Pancreas (tissue), 10 donors: ENCODE measurements around the gene SLC35A4. TPM values are rescaled to one million over a fixed set of nuclear protein-coding genes. Genes with fewer than 3 reads are reported as not detected.

ENCODE experiments used
- ATAC-seq, 4 donors: fragments of 200-7000 bp; cut with Tn5 transposase; one replicate each; pipeline versions ENCODE4 v1.8.0 to v1.9.1; 2020; ENCODE audit warnings: mild to moderate bottlenecking in 4 of 4, moderate library complexity in 4 of 4
- DNase-seq, 6 donors: peaks; one replicate each; pipeline ENCODE4 v3.0.0-alpha.2; 2020
- FAIRE-seq: peaks from 2 replicates; lab custom pipeline; 2012; peaks lifted over from hg19 to GRCh38; lab: Jason Lieb, UNC
- H3K27ac ChIP-seq, 4 donors: fragments of 200-600 bp; sonication (generic); 1 replicate in 3 of 4; 2 replicates in 1 of 4; pipeline versions ENCODE4 v1.5.0 to v1.8.0; 2020
- H3K27me3 ChIP-seq, 4 donors: fragments of 200-600 bp; one replicate each; pipeline ENCODE4 v1.8.0; 2021
- H3K36me3 ChIP-seq, 3 donors: fragments of 200-600 bp; sonication (generic) in 1 of 3; one replicate each; pipeline versions ENCODE4 v1.5.0 to v1.8.0; 2020 to 2021
- H3K4me1 ChIP-seq, 3 donors: fragments of 200-600 bp; one replicate each; pipeline ENCODE4 v1.8.0; 2021
- H3K4me3 ChIP-seq, 4 donors: fragments of 200-600 bp; sonication (generic) in 2 of 4; one replicate each; pipeline versions ENCODE4 v1.5.0 to v1.8.0; 2020 to 2021
- H3K9me3 ChIP-seq, 4 donors: fragments of 200-600 bp; one replicate each; pipeline ENCODE4 v1.8.0; 2021
- WGBS, 2 donors: extraction: QIAGEN DNeasy Blood & Tissue Kit; methylation state at CpG; one replicate each; pipeline ENCODE4 v1.1.7; 2013; 5-methylcytosine and 5-hydroxymethylcytosine counted together
- intact Hi-C, 3 donors: fragments of 100-400 bp; cut with DNase I; formaldehyde crosslinking; loops; one replicate each; pipeline versions ENCODE4 v1.11.1 to v1.14.2; 2022
- polyA plus RNA-seq, 2 donors: library from polyadenylated mRNA; stranded (reverse); fragments of 200-250 nt; gene quantifications; one replicate each; pipeline ENCODE4 v1.2.3, GENCODE V29; 2013
- total RNA-seq, 6 donors: library from RNA; stranded (reverse); fragmentation: NEBNext Ultra II Directional in 4 of 6; extraction: Animal tissue kit (Norgen Biotek cat#: 25700) in 4 of 6; gene quantifications; one replicate each; pipeline versions ENCODE4 v1.2.1 to v1.2.4, GENCODE V29; 2021 to 2023
- TF ChIP-seq, protein P1 (sequence below), 4 donors: fragments of 200-600 bp; sonication (generic) in 3 of 4; IDR thresholded peaks; one replicate each; pipeline versions ENCODE4 v1.5.0 to v1.8.0; 2021; ENCODE audit warnings: antibody characterized with exemption in 4 of 4
- donor health status: healthy with polysubstance abuse.
- donor health status: DM: no; HTN: no; CAD: no; lungs with moderate emphysema.
- donor health status: DM: no; HTN: no; CAD: no.
- donor health status: control.
- donor health status: control.
- donor health status: Bipolar disorder and iron deficiency.
- donor health status: DM: yes; HTN: yes; CAD: no.
- donor health status: DM: no; HTN: no; CAD: no.
- donor health status: DM: no; HTN: no; CAD: no.
- donor health status: DM: yes; HTN: yes; CAD: no.

Gene SLC35A4
- total and polyA plus RNA-seq, 8 donors, result 17.0 to 36.5 (median 25.4) TPM

DNA sequence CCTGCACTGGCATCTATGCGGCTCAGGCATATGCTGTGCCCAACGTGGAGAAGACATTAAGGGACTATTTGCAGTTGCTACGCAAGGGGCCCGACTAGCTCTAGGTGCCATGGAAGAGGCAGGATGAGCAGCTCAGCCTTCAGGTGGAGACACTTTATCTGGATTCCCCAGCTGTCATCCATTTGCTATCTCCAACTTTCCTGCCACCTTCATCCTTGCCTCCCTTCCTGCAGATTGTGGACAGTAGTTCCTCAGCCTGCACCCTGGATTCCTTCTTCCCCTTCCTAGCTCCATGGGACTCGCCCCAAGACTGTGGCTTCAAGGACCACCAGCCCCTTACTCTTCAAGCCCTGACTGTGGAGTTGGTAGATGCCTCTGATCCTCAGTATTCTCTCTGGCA is 2.0 kb downstream of the SLC35A4 start:
- FAIRE-seq (no peak), ATAC-seq (no peak), DNase-seq (no peak)
- Histone ChIP-seq H3K9me3 (no peaks in the 10 kb centered on the region), H3K27ac (no peak overlapping the region), H3K4me3 (no peak overlapping the region), H3K36me3 (peaks cover 0 to 10% (median 9%) of the 10 kb centered on the region in 3 donors), H3K4me1 (peaks cover 4 to 11% (median 10%) of the 10 kb centered on the region in 3 donors), H3K27me3 (no peaks in the 10 kb centered on the region)
- 88% methylated on average over 5 of the region's 5 CpGs for WGBS, 2 donors
- TF ChIP-seq, protein P1, sequence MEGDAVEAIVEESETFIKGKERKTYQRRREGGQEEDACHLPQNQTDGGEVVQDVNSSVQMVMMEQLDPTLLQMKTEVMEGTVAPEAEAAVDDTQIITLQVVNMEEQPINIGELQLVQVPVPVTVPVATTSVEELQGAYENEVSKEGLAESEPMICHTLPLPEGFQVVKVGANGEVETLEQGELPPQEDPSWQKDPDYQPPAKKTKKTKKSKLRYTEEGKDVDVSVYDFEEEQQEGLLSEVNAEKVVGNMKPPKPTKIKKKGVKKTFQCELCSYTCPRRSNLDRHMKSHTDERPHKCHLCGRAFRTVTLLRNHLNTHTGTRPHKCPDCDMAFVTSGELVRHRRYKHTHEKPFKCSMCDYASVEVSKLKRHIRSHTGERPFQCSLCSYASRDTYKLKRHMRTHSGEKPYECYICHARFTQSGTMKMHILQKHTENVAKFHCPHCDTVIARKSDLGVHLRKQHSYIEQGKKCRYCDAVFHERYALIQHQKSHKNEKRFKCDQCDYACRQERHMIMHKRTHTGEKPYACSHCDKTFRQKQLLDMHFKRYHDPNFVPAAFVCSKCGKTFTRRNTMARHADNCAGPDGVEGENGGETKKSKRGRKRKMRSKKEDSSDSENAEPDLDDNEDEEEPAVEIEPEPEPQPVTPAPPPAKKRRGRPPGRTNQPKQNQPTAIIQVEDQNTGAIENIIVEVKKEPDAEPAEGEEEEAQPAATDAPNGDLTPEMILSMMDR (IDR thresholded peaks at IDR 0.05), result no peak
- intact Hi-C loops, result loop anchor here in 1 of 3 donors (10.0 kb wide), 1 partner anchor 68 kb away; the partner anchor contains the start of genes CD14 and TMCO6

DNA sequence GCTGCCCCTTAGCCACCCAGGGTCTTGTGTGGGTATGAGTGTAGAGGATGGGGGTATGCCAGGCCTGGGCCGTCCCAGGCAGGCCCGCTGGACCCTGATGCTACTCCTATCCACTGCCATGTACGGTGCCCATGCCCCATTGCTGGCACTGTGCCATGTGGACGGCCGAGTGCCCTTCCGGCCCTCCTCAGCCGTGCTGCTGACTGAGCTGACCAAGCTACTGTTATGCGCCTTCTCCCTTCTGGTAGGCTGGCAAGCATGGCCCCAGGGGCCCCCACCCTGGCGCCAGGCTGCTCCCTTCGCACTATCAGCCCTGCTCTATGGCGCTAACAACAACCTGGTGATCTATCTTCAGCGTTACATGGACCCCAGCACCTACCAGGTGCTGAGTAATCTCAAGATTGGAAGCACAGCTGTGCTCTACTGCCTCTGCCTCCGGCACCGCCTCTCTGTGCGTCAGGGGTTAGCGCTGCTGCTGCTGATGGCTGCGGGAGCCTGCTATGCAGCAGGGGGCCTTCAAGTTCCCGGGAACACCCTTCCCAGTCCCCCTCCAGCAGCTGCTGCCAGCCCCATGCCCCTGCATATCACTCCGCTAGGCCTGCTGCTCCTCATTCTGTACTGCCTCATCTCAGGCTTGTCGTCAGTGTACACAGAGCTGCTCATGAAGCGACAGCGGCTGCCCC is 2.6 kb downstream of the SLC35A4 start:
- 88% methylated on average over 22 of the region's 22 CpGs for WGBS, 2 donors
- FAIRE-seq (no peak), DNase-seq (peak in 4 of 6 donors; percentile 31 to 84 (median 62)), ATAC-seq (no peak)
- intact Hi-C loops, result loop anchor here in 1 of 3 donors (10.0 kb wide), 1 partner anchor 68 kb away; the partner anchor contains the start of genes CD14 and TMCO6
- peaks cover 0 to 10% (median 9%) of the 10 kb centered on the region in 3 donors for H3K36me3 ChIP-seq
- H3K27ac ChIP-seq, result no peak overlapping the region
- H3K27me3 ChIP-seq, result no peaks in the 10 kb centered on the region
- H3K9me3 ChIP-seq, result no peaks in the 10 kb centered on the region
- H3K4me3 ChIP-seq, result no peak overlapping the region
- TF ChIP-seq, protein P1 (IDR thresholded peaks at IDR 0.05), result no peak
- H3K4me1 ChIP-seq, result peaks cover 4 to 11% (median 10%) of the 10 kb centered on the region in 3 donors

DNA sequence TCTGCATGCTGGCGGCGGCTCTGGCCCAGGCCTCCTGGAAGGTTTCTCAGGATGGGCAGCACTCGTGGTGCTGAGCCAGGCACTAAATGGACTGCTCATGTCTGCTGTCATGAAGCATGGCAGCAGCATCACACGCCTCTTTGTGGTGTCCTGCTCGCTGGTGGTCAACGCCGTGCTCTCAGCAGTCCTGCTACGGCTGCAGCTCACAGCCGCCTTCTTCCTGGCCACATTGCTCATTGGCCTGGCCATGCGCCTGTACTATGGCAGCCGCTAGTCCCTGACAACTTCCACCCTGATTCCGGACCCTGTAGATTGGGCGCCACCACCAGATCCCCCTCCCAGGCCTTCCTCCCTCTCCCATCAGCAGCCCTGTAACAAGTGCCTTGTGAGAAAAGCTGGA is 3.2 kb downstream of the SLC35A4 start:
- FAIRE-seq (no peak), DNase-seq (no peak), ATAC-seq (no peak)
- no peaks in the 10 kb centered on the region for H3K9me3 ChIP-seq
- H3K27me3 ChIP-seq, result no peaks in the 10 kb centered on the region
- TF ChIP-seq, protein P1 (IDR thresholded peaks at IDR 0.05), result no peak
- H3K4me3 ChIP-seq, result no peak overlapping the region
- H3K27ac ChIP-seq, result no peak overlapping the region
- peaks cover 4 to 11% (median 10%) of the 10 kb centered on the region in 3 donors for H3K4me1 ChIP-seq
- intact Hi-C loops, result loop anchor here in 1 of 3 donors (10.0 kb wide), 1 partner anchor 67 kb away; the partner anchor contains the start of genes CD14 and TMCO6
- WGBS, 2 donors, result 97 to 98% methylated on average over 13 of the region's 13 CpGs
- peaks cover 0 to 10% (median 9%) of the 10 kb centered on the region in 3 donors for H3K36me3 ChIP-seq

DNA sequence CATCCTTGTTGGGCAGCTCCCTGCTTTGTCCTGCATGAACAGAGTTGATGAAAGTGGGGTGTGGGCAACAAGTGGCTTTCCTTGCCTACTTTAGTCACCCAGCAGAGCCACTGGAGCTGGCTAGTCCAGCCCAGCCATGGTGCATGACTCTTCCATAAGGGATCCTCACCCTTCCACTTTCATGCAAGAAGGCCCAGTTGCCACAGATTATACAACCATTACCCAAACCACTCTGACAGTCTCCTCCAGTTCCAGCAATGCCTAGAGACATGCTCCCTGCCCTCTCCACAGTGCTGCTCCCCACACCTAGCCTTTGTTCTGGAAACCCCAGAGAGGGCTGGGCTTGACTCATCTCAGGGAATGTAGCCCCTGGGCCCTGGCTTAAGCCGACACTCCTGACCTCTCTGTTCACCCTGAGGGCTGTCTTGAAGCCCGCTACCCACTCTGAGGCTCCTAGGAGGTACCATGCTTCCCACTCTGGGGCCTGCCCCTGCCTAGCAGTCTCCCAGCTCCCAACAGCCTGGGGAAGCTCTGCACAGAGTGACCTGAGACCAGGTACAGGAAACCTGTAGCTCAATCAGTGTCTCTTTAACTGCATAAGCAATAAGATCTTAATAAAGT is 3.9 kb downstream of the SLC35A4 start:
- TF ChIP-seq, protein P1 (IDR thresholded peaks at IDR 0.05), result no peak
- H3K27me3 ChIP-seq, result no peaks in the 10 kb centered on the region
- intact Hi-C loops, result loop anchor here in 1 of 3 donors (10.0 kb wide), 1 partner anchor 66 kb away; the partner anchor contains the start of genes CD14 and TMCO6
- H3K27ac ChIP-seq, result peak overlapping the region in 1 of 4 donors; percentile 16
- ATAC-seq (no peak), FAIRE-seq (no peak), DNase-seq (no peak)
- H3K9me3 ChIP-seq, result no peaks in the 10 kb centered on the region
- 97 to 100% methylated on average over 2 of the region's 2 CpGs for WGBS, 2 donors
- H3K4me1 ChIP-seq, result peaks cover 0 to 7% (median 5%) of the 10 kb centered on the region in 3 donors
- H3K4me3 ChIP-seq, result no peak overlapping the region
- H3K36me3 ChIP-seq, result peaks cover 0 to 10% (median 9%) of the 10 kb centered on the region in 3 donors
